HG03442 (cell line): ENCODE data around the gene LILRB1.
"Not testable (repeated sequence)": the region's sequence is repeated elsewhere in the genome, so short reads cannot be mapped to it uniquely, and the experiment has no call there.

ENCODE experiments used
- ATAC-seq: cut with Tn5 transposase; IDR thresholded peaks from one replicate; pipeline ENCODE4 v1.9.1; 2021; ENCODE audit warnings: mild to moderate bottlenecking, moderate library complexity; ENCODE audit not compliant: unreplicated experiment

The LILRB1 gene

GRCh38 chr19:54661846-54662481 is 31.7 kb downstream of the LILRB1 start:
- ATAC-seq, result no peak

- ATAC-seq, result no peak
Measured at GRCh38 chr19:54662730-54663129, 32.4 kb downstream of the LILRB1 start, which contains the start of gene LILRB4. TSS of gene LILRB4 (plus strand) at chr19:54662985. CDS start at chr19:54663034, 49 bp downstream.

GRCh38 chr19:54665530-54665929 is 35.2 kb downstream of the LILRB1 start:
- no peak for ATAC-seq

GRCh38 chr19:54667217-54667616 is 36.9 kb downstream of the LILRB1 start:
- ATAC-seq, result no peak

- no peak for ATAC-seq
Measured at GRCh38 chr19:54668353-54668752, 38.1 kb downstream of the LILRB1 start.

- ATAC-seq, result no peak
Measured at GRCh38 chr19:54670576-54671357, 40.5 kb downstream of the LILRB1 start.

GRCh38 chr19:54673222-54673621 is 42.9 kb downstream of the LILRB1 start:
- ATAC-seq, result no peak

- no peak for ATAC-seq
Measured at GRCh38 chr19:54674021-54674617, 43.8 kb downstream of the LILRB1 start.

- not testable (repeated sequence) for ATAC-seq
Measured at GRCh38 chr19:54676210-54676834, 46.0 kb downstream of the LILRB1 start.

- no peak for ATAC-seq
Measured at GRCh38 chr19:54677217-54677616, 46.9 kb downstream of the LILRB1 start.

GRCh38 chr19:54681596-54681995 is 51.3 kb downstream of the LILRB1 start:
- not testable (repeated sequence) for ATAC-seq

- ATAC-seq, result no peak
Measured at GRCh38 chr19:54682306-54682856, 52.1 kb downstream of the LILRB1 start.

GRCh38 chr19:54684527-54684926 is 54.2 kb downstream of the LILRB1 start:
- ATAC-seq, result no peak
